Prostate gland (tissue), 2 donors: ENCODE measurements around the gene ENTPD8.

ENCODE experiments used
- POLR2A ChIP-seq: fragments of 450-650 bp; IDR thresholded peaks from one replicate; pipeline ENCODE4 v1.6.1; 2016; ENCODE audit warnings: antibody characterized with exemption, mild to moderate bottlenecking
- POLR2AphosphoS5 ChIP-seq: sonication (generic); formaldehyde crosslinking; IDR thresholded peaks from one replicate; pipeline ENCODE4 v1.6.1; 2017; ENCODE audit warnings: antibody characterized with exemption
- TF ChIP-seq, protein P1 (sequence below), 4 experiments: fragments of 200-600 bp in 2 of 4; fragments of 450-650 bp in 2 of 4; sonication (generic) in 2 of 4; IDR thresholded peaks; 1 replicate in 3 of 4; 2 replicates in 1 of 4; pipeline ENCODE4 v1.5.1; 2016 to 2019; ENCODE audit warnings: antibody characterized with exemption in 4 of 4, mild to moderate bottlenecking in 2 of 4, moderate library complexity in 2 of 4

DNA sequence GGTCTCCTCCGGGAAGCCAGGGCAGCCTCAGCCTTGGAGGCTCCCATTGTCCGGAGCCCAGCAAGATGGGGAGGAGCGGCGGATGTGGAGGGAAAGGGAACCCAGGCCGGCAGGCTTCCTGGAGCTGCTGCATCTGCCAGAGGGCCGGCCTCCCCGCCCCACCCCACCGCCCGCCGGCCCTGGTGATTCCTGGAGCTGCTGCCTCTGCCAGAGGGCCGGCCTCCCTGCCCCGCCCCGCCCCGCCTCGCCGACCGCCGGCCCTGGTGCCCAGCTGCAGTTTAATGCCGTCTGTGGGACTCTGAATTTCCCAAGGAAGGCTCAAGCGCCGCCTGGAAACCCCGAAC is 49.8 kb downstream of the ENTPD8 start:
- TF ChIP-seq POLR2A: no peak
- TF ChIP-seq, protein P1, sequence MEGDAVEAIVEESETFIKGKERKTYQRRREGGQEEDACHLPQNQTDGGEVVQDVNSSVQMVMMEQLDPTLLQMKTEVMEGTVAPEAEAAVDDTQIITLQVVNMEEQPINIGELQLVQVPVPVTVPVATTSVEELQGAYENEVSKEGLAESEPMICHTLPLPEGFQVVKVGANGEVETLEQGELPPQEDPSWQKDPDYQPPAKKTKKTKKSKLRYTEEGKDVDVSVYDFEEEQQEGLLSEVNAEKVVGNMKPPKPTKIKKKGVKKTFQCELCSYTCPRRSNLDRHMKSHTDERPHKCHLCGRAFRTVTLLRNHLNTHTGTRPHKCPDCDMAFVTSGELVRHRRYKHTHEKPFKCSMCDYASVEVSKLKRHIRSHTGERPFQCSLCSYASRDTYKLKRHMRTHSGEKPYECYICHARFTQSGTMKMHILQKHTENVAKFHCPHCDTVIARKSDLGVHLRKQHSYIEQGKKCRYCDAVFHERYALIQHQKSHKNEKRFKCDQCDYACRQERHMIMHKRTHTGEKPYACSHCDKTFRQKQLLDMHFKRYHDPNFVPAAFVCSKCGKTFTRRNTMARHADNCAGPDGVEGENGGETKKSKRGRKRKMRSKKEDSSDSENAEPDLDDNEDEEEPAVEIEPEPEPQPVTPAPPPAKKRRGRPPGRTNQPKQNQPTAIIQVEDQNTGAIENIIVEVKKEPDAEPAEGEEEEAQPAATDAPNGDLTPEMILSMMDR (IDR thresholded peaks at IDR 0.05): no peak
- TF ChIP-seq POLR2AphosphoS5: no peak
